ENCODE measurements around the gene SPO11. TPM values are rescaled to one million over a fixed set of nuclear protein-coding genes. Genes with fewer than 3 reads are reported as not detected.

SPO11 gene
- total and polyA plus RNA-seq, 2 of the 13 experiments (the other 11 are each of a cell fraction or from before 2014, with no cell fraction given): not detected

DNA sequence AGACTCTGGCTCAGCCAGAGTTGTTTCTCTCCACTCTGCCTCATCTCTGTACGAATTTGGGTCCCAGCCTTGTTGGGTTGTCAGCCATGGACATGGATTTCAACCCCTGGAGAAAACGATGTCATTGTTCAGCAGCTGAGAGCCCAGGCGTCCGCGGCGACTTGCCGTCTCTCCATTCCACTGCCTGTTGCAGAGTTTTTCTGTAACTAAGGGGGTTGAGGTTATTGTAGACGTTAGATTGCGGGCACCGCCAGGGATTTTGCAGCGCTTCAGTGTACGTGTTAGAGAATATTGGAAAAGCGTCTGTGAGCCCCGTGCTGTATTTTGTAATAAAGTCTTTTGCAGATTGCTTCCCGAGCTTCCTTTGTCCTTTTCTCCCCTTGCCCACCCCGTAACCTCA, 48.5 kb downstream of the SPO11 start:
- CTCF ChIA-PET (ENCODE audit: low intra/inter-chr PET ratio, low total read pairs): no interaction called here
- WGBS (ENCODE audit: low lambda C conversion rate): 94% methylated on average over 16 of the region's 16 CpGs
- BruUV-seq (replicated peaks): no TSS peak
- in situ Hi-C loops (cut with HindIII; ENCODE audit: extremely low pct_ligation_motif_present, low pct_unique_long_range_greater_than_20kb) (loop anchor here (25.0 kb wide), 1 partner anchor 834 kb away; no protein-coding TSS in a partner anchor), intact Hi-C loops (cut with micrococcal nuclease; ENCODE audit: unreplicated experiment) (no loop called here)
- POLR2A ChIA-PET: no interaction called here
- H3K27ac ChIP-seq (ENCODE audit: extremely low read length, insufficient read depth, low read length): no peak overlapping the region
- FAIRE-seq: no peak
- ATAC-seq: no peak
- no peak overlapping the region for H2AFZ ChIP-seq (ENCODE audit: low read length)
- H3K4me1 ChIP-seq (ENCODE audit: insufficient read depth, low read length): no peaks in the 10 kb centered on the region
- no peaks in the 10 kb centered on the region for H3K79me2 ChIP-seq (ENCODE audit: insufficient read depth, low read length)
- H3K4me2 ChIP-seq (ENCODE audit: low read depth, low read length): no peak overlapping the region
- no peaks in the 10 kb centered on the region for H3K27me3 ChIP-seq (ENCODE audit: control insufficient read depth in 1 of 2, insufficient read depth in 2 of 2, low read length in 2 of 2)
- TF ChIP-seq GABPA (IDR thresholded peaks at IDR 0.05; ENCODE audit: low read depth, low read length): no peak
- no peak for TF ChIP-seq GABPA (CRISPR knock-in tag; IDR thresholded peaks at IDR 0.05; ENCODE audit: low read depth)
- TF ChIP-seq PHF20 (CRISPR knock-in tag; IDR thresholded peaks at IDR 0.05): no peak
- no peak for TF ChIP-seq REL (CRISPR knock-in tag; conservative IDR thresholded peaks at IDR 0.05)
- TF ChIP-seq, protein P1, sequence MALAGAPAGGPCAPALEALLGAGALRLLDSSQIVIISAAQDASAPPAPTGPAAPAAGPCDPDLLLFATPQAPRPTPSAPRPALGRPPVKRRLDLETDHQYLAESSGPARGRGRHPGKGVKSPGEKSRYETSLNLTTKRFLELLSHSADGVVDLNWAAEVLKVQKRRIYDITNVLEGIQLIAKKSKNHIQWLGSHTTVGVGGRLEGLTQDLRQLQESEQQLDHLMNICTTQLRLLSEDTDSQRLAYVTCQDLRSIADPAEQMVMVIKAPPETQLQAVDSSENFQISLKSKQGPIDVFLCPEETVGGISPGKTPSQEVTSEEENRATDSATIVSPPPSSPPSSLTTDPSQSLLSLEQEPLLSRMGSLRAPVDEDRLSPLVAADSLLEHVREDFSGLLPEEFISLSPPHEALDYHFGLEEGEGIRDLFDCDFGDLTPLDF (CRISPR knock-in tag; IDR thresholded peaks at IDR 0.05): no peak
- TF ChIP-seq FOXA3 (CRISPR knock-in tag; IDR thresholded peaks at IDR 0.05): no peak
- TF ChIP-seq, protein P2, sequence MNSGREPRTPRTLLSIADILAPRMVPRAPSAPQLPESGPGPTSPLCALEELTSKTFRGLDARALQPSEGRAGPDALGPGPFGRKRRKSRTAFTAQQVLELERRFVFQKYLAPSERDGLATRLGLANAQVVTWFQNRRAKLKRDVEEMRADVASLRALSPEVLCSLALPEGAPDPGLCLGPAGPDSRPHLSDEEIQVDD (CRISPR knock-in tag; IDR thresholded peaks at IDR 0.05; ENCODE audit: borderline replicate concordance): no peak
- no peak for TF ChIP-seq ZNF792 (CRISPR knock-in tag; IDR thresholded peaks at IDR 0.05)
- TF ChIP-seq EED (CRISPR knock-in tag; IDR thresholded peaks at IDR 0.05): no peak
- no peak for TF ChIP-seq REXO4 (CRISPR knock-in tag; IDR thresholded peaks at IDR 0.05; ENCODE audit: borderline replicate concordance)
- TF ChIP-seq, protein P3, sequence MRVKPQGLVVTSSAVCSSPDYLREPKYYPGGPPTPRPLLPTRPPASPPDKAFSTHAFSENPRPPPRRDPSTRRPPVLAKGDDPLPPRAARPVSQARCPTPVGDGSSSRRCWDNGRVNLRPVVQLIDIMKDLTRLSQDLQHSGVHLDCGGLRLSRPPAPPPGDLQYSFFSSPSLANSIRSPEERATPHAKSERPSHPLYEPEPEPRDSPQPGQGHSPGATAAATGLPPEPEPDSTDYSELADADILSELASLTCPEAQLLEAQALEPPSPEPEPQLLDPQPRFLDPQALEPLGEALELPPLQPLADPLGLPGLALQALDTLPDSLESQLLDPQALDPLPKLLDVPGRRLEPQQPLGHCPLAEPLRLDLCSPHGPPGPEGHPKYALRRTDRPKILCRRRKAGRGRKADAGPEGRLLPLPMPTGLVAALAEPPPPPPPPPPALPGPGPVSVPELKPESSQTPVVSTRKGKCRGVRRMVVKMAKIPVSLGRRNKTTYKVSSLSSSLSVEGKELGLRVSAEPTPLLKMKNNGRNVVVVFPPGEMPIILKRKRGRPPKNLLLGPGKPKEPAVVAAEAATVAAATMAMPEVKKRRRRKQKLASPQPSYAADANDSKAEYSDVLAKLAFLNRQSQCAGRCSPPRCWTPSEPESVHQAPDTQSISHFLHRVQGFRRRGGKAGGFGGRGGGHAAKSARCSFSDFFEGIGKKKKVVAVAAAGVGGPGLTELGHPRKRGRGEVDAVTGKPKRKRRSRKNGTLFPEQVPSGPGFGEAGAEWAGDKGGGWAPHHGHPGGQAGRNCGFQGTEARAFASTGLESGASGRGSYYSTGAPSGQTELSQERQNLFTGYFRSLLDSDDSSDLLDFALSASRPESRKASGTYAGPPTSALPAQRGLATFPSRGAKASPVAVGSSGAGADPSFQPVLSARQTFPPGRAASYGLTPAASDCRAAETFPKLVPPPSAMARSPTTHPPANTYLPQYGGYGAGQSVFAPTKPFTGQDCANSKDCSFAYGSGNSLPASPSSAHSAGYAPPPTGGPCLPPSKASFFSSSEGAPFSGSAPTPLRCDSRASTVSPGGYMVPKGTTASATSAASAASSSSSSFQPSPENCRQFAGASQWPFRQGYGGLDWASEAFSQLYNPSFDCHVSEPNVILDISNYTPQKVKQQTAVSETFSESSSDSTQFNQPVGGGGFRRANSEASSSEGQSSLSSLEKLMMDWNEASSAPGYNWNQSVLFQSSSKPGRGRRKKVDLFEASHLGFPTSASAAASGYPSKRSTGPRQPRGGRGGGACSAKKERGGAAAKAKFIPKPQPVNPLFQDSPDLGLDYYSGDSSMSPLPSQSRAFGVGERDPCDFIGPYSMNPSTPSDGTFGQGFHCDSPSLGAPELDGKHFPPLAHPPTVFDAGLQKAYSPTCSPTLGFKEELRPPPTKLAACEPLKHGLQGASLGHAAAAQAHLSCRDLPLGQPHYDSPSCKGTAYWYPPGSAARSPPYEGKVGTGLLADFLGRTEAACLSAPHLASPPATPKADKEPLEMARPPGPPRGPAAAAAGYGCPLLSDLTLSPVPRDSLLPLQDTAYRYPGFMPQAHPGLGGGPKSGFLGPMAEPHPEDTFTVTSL (CRISPR knock-in tag; IDR thresholded peaks at IDR 0.05; ENCODE audit: borderline replicate concordance): no peak
- no peak for TF ChIP-seq ZNF577 (CRISPR knock-in tag; IDR thresholded peaks at IDR 0.05; ENCODE audit: borderline replicate concordance, low read depth)
- TF ChIP-seq, protein P4, sequence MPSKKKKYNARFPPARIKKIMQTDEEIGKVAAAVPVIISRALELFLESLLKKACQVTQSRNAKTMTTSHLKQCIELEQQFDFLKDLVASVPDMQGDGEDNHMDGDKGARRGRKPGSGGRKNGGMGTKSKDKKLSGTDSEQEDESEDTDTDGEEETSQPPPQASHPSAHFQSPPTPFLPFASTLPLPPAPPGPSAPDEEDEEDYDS (CRISPR knock-in tag; IDR thresholded peaks at IDR 0.05): no peak
- no peak for TF ChIP-seq TRIM24 (CRISPR knock-in tag; IDR thresholded peaks at IDR 0.05)
- no peak for TF ChIP-seq GATAD2A (CRISPR knock-in tag; IDR thresholded peaks at IDR 0.05)
- no peak for TF ChIP-seq ZNF24 (IDR thresholded peaks at IDR 0.05)
- no peak for TF ChIP-seq KAT7 (CRISPR knock-in tag; IDR thresholded peaks at IDR 0.05; ENCODE audit: borderline replicate concordance)
- H4K20me1 ChIP-seq (ENCODE audit: insufficient read depth, low read length): 0 out of 2 replicates have a peak, but pooled peaks cover 4% of the 10 kb centered on the region
- no peak overlapping the region for H3K9ac ChIP-seq (ENCODE audit: insufficient read depth, low read depth, low read length)
- H3K36me3 ChIP-seq (replicated peaks in 1 of 2; ENCODE audit: control insufficient read depth in 1 of 2, insufficient read depth in 2 of 2, low read length in 2 of 2): peaks cover 50 to 64% of the 10 kb centered on the region in 2 experiments
- DNase-seq (ENCODE audit: low spot score): no peak
- H3K4me3 ChIP-seq (replicated peaks in 1 of 3; ENCODE audit: insufficient read depth in 1 of 3, low read depth in 2 of 3, low read length in 3 of 3): no peak overlapping the region
- H3K9me3 ChIP-seq (ENCODE audit: low read length): no peaks in the 10 kb centered on the region
